A673 (cell line): ENCODE measurements around the gene FUT8.

Source experiments
- EZH2 ChIP-seq: fragments of 200-600 bp; sonication (generic); IDR thresholded peaks from 2 replicates; pipeline ENCODE4 v1.6.1; 2017; ENCODE audit warnings: borderline replicate concordance, low read depth, mild to moderate bottlenecking, mixed read lengths, antibody characterized with exemption, low read length; ENCODE audit not compliant: poor library complexity, severe bottlenecking
- TF ChIP-seq, protein P1 (sequence below): fragments of 300-800, 200-600 bp; sonication (generic); conservative IDR thresholded peaks from 2 replicates; pipeline ENCODE4 v1.5.1; 2017; ENCODE audit warnings: low read depth, mild to moderate bottlenecking, antibody characterized with exemption, low read length, moderate library complexity, mixed read lengths

DNA sequence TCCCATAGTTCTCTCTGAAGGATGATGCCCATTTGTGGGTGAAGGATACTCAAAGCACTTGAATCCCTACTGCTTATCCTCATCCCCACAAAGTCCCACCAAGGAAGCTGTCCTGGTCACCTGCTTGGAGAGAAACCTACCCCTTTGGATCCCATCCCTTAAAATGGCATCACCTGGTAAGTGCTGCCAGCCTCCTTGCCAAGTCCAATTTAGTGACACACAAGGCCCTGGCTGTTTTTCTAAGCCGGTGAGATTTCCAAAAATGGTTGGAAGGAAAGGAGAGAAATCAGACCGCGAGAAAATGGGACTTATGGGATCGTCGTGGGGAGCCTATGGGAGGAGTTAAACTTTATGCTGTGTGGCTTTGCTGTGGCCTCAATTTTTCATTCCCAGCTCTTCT is 358.2 kb downstream of the FUT8 start:
- TF ChIP-seq, protein P1, sequence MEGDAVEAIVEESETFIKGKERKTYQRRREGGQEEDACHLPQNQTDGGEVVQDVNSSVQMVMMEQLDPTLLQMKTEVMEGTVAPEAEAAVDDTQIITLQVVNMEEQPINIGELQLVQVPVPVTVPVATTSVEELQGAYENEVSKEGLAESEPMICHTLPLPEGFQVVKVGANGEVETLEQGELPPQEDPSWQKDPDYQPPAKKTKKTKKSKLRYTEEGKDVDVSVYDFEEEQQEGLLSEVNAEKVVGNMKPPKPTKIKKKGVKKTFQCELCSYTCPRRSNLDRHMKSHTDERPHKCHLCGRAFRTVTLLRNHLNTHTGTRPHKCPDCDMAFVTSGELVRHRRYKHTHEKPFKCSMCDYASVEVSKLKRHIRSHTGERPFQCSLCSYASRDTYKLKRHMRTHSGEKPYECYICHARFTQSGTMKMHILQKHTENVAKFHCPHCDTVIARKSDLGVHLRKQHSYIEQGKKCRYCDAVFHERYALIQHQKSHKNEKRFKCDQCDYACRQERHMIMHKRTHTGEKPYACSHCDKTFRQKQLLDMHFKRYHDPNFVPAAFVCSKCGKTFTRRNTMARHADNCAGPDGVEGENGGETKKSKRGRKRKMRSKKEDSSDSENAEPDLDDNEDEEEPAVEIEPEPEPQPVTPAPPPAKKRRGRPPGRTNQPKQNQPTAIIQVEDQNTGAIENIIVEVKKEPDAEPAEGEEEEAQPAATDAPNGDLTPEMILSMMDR: no peak
- TF ChIP-seq EZH2: no peak
